Lung microvascular endothelial cell (primary cell): ENCODE measurements around the gene PLA2G4D. TPM values are rescaled to one million over a fixed set of nuclear protein-coding genes. Genes with fewer than 3 reads are reported as not detected.

Experiments
- DNase-seq, 2 donors: peaks; one replicate each; pipeline versions ENCODE4 v3.0.0 to v3.0.0-alpha.2; 2010; ENCODE audit warnings: low read depth in 2 of 2
- total RNA-seq: library from RNA; depleted of rRNA; stranded (reverse); fragments of >200 nt; gene quantifications from 2 replicates; pipeline ENCODE4 v1.2.1, GENCODE V29; 2014

Gene PLA2G4D
- total RNA-seq, 1 donor from 2014 or later: not detected

DNA sequence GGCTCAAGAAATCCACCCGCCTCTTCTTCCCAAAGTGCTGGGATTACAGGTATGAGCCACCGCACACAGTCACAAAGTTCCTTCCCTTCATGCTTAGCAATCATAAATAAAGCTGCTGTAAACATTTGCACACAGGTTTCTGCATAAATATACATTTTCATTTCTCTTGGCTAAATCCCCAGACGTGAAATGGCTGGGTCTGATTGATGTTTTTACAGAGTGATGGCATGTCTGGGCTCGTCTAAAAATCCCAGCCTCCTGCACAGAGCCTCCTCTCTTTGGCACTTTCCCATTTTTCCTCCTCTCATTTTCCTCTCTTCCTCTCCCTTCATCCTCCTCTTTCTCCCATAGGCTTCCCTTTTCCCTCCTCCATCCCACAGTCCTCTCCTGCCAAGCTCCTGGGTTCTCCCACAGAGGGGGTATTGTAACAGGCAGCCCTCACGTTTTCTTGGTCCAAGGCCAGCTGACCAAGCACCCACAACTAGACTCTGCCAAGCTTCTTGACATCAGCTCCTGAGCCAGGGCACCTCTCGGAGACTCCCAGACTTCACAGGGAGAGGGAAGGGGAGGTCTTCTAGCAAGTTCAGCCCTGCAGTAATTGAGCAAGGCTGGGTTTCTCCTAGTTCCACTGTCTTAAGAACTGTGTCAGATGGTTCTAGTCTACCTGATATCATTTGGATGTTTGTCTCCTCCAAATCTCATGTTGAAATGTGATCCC lies 63.0 kb downstream of the PLA2G4D start:
- DNase-seq: no peak

DNA sequence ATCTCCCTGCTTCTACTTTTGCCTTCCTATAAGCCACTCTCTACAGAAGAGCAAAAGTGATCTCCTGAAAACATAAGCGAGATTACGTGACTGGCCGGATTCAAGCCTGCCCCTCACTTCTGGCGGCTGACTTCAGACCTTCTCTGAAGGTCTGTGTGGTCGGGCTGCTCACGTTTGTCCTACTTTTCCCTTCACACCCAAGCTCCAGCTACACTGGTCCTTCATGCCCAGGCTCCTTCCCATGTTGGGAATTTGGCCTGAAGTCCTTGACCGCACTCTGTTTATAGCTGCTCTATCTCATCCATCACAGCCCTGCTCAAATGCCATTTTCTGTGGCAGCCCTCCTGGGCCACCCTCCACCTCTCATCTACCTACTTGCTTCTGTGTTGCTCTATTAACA lies 66.8 kb downstream of the PLA2G4D start:
- DNase-seq: no peak

GRCh38 chr15:42024303-42024702 lies 70.1 kb downstream of the PLA2G4D start:
- DNase-seq: no peak

GRCh38 chr15:42021593-42021992 lies 72.8 kb downstream of the PLA2G4D start:
- DNase-seq: no peak

- no peak for DNase-seq
Observed at GRCh38 chr15:42020713-42021273, 73.6 kb downstream of the PLA2G4D start, which contains the start of gene PLA2G4E. Gene PLA2G4E (minus strand): TSS chr15:42021042. CDS start chr15:42021030, 12 bp downstream.

- DNase-seq: no peak
Observed at GRCh38 chr15:42018306-42019224, 75.8 kb downstream of the PLA2G4D start.

Other genes starting within 250 kb of the PLA2G4D start
- 2.2 and 2.6 TPM in 2 replicates for gene SPTBN5, start 200.5 kb downstream of the PLA2G4D start, total RNA-seq
- gene EHD4, start 122.0 kb downstream of the PLA2G4D start, total RNA-seq: 54.6 and 71.7 TPM in 2 replicates
- gene PLA2G4E, start 73.5 kb downstream of the PLA2G4D start, total RNA-seq: not detected in 2 replicates
- not detected in 2 replicates for gene PLA2G4F, start 62.1 kb upstream of the PLA2G4D start, total RNA-seq
- gene VPS39, start 113.7 kb upstream of the PLA2G4D start, total RNA-seq: 24.0 and 31.9 TPM in 2 replicates
- gene GANC, start 178.6 kb upstream of the PLA2G4D start, total RNA-seq: 6.3 and 7.3 TPM in 2 replicates
- gene TMEM87A, start 178.9 kb upstream of the PLA2G4D start, total RNA-seq: 39.0 and 54.2 TPM in 2 replicates